ENCODE results near the gene VGLL1. TPM values are rescaled to one million over a fixed set of nuclear protein-coding genes. Genes with fewer than 3 reads are reported as not detected.

VGLL1 gene
- polyA plus RNA-seq, 1 of the 3 experiments (the other 2 are of a cell fraction) = not detected

GRCh38 chrX:136551410-136551809 lies 19.4 kb downstream of the VGLL1 start:
- no peak for DNase-seq
- H2AFZ ChIP-seq (ENCODE audit: low read depth) = no peak overlapping the region
- CTCF ChIA-PET = no interaction called here
- no peaks in the 10 kb centered on the region for H3F3A ChIP-seq (replicated peaks; ENCODE audit: insufficient read depth)
- no peaks in the 10 kb centered on the region; the same call in 1 of the 2 replicates for H3K27me3 ChIP-seq (ENCODE audit: insufficient read depth)
- no peak overlapping the region for H3K9ac ChIP-seq
- no peaks in the 10 kb centered on the region for H4K20me1 ChIP-seq (ENCODE audit: insufficient read depth)
- no peaks in the 10 kb centered on the region for H3K9me2 ChIP-seq
- no peak overlapping the region for H3K27ac ChIP-seq (ENCODE audit: low read depth in 2 of 2, low read length in 1 of 2)
- H3K4me2 ChIP-seq = no peak overlapping the region
- POLR2A ChIA-PET = no interaction called here
- no peak overlapping the region for H3K4me3 ChIP-seq (ENCODE audit: low read depth in 2 of 2, low read length in 1 of 2)
- no peaks in the 10 kb centered on the region for H3K9me3 ChIP-seq
- WGBS (ENCODE audit: low lambda C conversion rate) = 4% methylated on average over 1 of the region's 1 CpG
- H3K36me3 ChIP-seq (replicated peaks in 1 of 2; ENCODE audit: control insufficient read depth in 1 of 2, insufficient read depth in 2 of 2, low read length in 1 of 2) = no peaks in the 10 kb centered on the region
- H3K4me1 ChIP-seq (ENCODE audit: control insufficient read depth in 1 of 2, insufficient read depth in 2 of 2, low read depth in 1 of 2, low read length in 1 of 2) = no peaks in the 10 kb centered on the region
- TF ChIP-seq RAD21 (IDR thresholded peaks at IDR 0.05; ENCODE audit: low read length) = no peak
- TF ChIP-seq EZH2phosphoT487 (IDR thresholded peaks at IDR 0.05; ENCODE audit: borderline replicate concordance, low read depth) = no peak
- no peak for TF ChIP-seq GATA2 (CRISPR knock-in tag; IDR thresholded peaks at IDR 0.05)
- no peak for TF ChIP-seq MEF2A (IDR thresholded peaks at IDR 0.05; ENCODE audit: borderline replicate concordance, low read depth)
- no peak for TF ChIP-seq FOXJ3 (CRISPR knock-in tag; IDR thresholded peaks at IDR 0.05)
- no peak for TF ChIP-seq POLR2AphosphoS5 (IDR thresholded peaks at IDR 0.05; ENCODE audit: low read depth, low read length)
- no peak for TF ChIP-seq MXI1 (IDR thresholded peaks at IDR 0.05; ENCODE audit: low read depth, low read length)
- H3K79me2 ChIP-seq (ENCODE audit: insufficient read depth) = no peaks in the 10 kb centered on the region

- no peaks in the 10 kb centered on the region for H3K9me2 ChIP-seq
- no peaks in the 10 kb centered on the region for H3K4me1 ChIP-seq (ENCODE audit: control insufficient read depth in 1 of 2, insufficient read depth in 2 of 2, low read depth in 1 of 2, low read length in 1 of 2)
- no peaks in the 10 kb centered on the region for H4K20me1 ChIP-seq (ENCODE audit: insufficient read depth)
- no peaks in the 10 kb centered on the region for H3K9me3 ChIP-seq
- H3F3A ChIP-seq (replicated peaks; ENCODE audit: insufficient read depth) = no peaks in the 10 kb centered on the region
- H3K36me3 ChIP-seq (replicated peaks in 1 of 2; ENCODE audit: control insufficient read depth in 1 of 2, insufficient read depth in 2 of 2, low read length in 1 of 2) = no peaks in the 10 kb centered on the region
- no peak overlapping the region for H3K27ac ChIP-seq (ENCODE audit: low read depth in 2 of 2, low read length in 1 of 2)
- no peak overlapping the region for H3K4me2 ChIP-seq
- no peak overlapping the region for H2AFZ ChIP-seq (ENCODE audit: low read depth)
- no peaks in the 10 kb centered on the region for H3K27me3 ChIP-seq (ENCODE audit: insufficient read depth)
- H3K79me2 ChIP-seq (ENCODE audit: insufficient read depth) = no peaks in the 10 kb centered on the region
- no peak overlapping the region for H3K9ac ChIP-seq
- POLR2A ChIA-PET = no interaction called here
- CTCF ChIA-PET = no interaction called here
- no peak for TF ChIP-seq PBX3 (IDR thresholded peaks at IDR 0.05)
- no peak for TF ChIP-seq EZH2phosphoT487 (IDR thresholded peaks at IDR 0.05; ENCODE audit: borderline replicate concordance, low read depth)
- TF ChIP-seq GATA2 (CRISPR knock-in tag; IDR thresholded peaks at IDR 0.05) = no peak
- no peak for TF ChIP-seq SMC3 (IDR thresholded peaks at IDR 0.05; ENCODE audit: low read depth, low read length)
- TF ChIP-seq ZBTB33 (IDR thresholded peaks at IDR 0.05; ENCODE audit: borderline replicate concordance, low read depth) = no peak
- no peak for TF ChIP-seq FOXM1 (IDR thresholded peaks at IDR 0.05; ENCODE audit: low read depth)
- TF ChIP-seq, protein P1, sequence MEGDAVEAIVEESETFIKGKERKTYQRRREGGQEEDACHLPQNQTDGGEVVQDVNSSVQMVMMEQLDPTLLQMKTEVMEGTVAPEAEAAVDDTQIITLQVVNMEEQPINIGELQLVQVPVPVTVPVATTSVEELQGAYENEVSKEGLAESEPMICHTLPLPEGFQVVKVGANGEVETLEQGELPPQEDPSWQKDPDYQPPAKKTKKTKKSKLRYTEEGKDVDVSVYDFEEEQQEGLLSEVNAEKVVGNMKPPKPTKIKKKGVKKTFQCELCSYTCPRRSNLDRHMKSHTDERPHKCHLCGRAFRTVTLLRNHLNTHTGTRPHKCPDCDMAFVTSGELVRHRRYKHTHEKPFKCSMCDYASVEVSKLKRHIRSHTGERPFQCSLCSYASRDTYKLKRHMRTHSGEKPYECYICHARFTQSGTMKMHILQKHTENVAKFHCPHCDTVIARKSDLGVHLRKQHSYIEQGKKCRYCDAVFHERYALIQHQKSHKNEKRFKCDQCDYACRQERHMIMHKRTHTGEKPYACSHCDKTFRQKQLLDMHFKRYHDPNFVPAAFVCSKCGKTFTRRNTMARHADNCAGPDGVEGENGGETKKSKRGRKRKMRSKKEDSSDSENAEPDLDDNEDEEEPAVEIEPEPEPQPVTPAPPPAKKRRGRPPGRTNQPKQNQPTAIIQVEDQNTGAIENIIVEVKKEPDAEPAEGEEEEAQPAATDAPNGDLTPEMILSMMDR (IDR thresholded peaks at IDR 0.05) = no peak
- H3K4me3 ChIP-seq (ENCODE audit: low read depth in 2 of 2, low read length in 1 of 2) = no peak overlapping the region
- DNase-seq = no peak
- 22% methylated on average over 2 of the region's 2 CpGs for WGBS (ENCODE audit: low lambda C conversion rate)
Measured at GRCh38 chrX:136555694-136556093, 23.7 kb downstream of the VGLL1 start.
